ENCODE measurements around the gene RPS5.

Gene RPS5

GRCh38 chr19:58349590-58349989, 37.5 kb upstream of the RPS5 start:
- TF ChIP-seq, protein P1, sequence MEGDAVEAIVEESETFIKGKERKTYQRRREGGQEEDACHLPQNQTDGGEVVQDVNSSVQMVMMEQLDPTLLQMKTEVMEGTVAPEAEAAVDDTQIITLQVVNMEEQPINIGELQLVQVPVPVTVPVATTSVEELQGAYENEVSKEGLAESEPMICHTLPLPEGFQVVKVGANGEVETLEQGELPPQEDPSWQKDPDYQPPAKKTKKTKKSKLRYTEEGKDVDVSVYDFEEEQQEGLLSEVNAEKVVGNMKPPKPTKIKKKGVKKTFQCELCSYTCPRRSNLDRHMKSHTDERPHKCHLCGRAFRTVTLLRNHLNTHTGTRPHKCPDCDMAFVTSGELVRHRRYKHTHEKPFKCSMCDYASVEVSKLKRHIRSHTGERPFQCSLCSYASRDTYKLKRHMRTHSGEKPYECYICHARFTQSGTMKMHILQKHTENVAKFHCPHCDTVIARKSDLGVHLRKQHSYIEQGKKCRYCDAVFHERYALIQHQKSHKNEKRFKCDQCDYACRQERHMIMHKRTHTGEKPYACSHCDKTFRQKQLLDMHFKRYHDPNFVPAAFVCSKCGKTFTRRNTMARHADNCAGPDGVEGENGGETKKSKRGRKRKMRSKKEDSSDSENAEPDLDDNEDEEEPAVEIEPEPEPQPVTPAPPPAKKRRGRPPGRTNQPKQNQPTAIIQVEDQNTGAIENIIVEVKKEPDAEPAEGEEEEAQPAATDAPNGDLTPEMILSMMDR (IDR thresholded peaks at IDR 0.05; ENCODE audit: low read depth, low read length) = no peak
- H3K4me3 ChIP-seq (replicated peaks in 1 of 2; ENCODE audit: low read depth in 2 of 2, low read length in 2 of 2) = no peak overlapping the region
- no peak for DNase-seq (ENCODE audit: low read depth in 2 of 2)

GRCh38 chr19:58350001-58350861, 36.8 kb upstream of the RPS5 start:
- DNase-seq (ENCODE audit: low read depth in 2 of 2) = peak in 1 of 2 donors; percentile 15
- TF ChIP-seq, protein P1 (IDR thresholded peaks at IDR 0.05; ENCODE audit: low read depth, low read length) = no peak
- no peak overlapping the region for H3K4me3 ChIP-seq (replicated peaks in 1 of 2; ENCODE audit: low read depth in 2 of 2, low read length in 2 of 2)

GRCh38 chr19:58350871-58351557, 36.1 kb upstream of the RPS5 start:
- H3K4me3 ChIP-seq (replicated peaks in 1 of 2; ENCODE audit: low read depth in 2 of 2, low read length in 2 of 2) = no peak overlapping the region
- TF ChIP-seq, protein P1 (IDR thresholded peaks at IDR 0.05; ENCODE audit: low read depth, low read length) = no peak
- no peak for DNase-seq (ENCODE audit: low read depth in 2 of 2)

DNA sequence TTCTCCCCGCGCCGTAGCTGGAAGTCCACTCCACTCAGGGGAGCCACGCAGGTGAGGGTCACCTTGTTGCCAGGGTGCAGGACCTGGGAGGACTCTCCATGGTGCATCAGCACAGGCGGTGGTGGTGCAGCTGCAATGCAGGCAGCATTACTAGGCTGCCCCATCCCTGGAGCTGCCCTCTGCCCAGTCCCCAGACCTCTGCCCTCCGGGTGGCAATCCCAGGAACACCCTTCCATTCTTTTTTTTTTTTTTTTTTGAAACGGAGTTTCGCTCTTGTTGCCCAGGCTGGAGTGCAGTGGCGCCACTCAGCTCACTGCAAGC, 35.6 kb upstream of the RPS5 start:
- H3K4me3 ChIP-seq (replicated peaks in 1 of 2; ENCODE audit: low read depth in 2 of 2, low read length in 2 of 2) = no peak overlapping the region
- DNase-seq (ENCODE audit: low read depth in 2 of 2) = no peak
- TF ChIP-seq, protein P1 (IDR thresholded peaks at IDR 0.05; ENCODE audit: low read depth, low read length) = no peak

DNA sequence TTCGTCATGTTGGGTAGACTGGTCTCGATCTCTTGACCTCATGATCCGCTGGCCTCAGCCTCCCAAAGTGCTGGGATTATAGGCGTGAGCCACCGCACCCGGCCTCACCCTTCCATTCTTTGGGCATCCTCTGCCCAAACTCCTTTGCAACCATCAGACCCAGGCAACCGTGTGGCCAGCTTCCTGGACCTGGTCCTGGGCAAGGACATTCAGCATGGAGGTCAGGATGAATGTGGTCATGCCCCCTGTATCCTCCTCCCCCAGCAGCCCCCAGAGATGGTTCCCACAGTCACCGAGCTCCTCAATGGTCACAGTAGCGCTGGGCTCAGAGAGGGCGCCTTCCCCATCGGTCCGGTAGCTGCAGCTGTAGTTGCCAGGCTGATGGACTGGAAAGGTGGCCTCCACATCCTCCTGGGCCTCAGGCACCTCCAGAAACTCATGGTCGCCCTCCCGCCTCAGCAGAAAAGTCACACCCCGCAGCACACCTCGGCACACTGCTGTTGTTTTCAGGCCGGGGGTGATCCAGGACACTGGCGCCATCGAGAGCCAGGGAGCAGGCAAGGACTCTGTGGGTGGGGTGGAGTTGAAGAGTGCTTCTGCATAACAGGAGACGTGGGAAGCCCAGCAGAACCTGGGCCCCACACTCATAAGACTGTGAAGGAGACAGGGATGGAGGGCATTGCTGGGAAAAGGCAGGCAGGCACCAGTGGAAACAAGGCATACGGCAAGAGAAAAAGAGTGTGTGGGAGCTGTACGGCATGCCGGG, 34.9 kb upstream of the RPS5 start:
- TF ChIP-seq, protein P1 (IDR thresholded peaks at IDR 0.05; ENCODE audit: low read depth, low read length) = no peak
- no peak overlapping the region for H3K4me3 ChIP-seq (replicated peaks in 1 of 2; ENCODE audit: low read depth in 2 of 2, low read length in 2 of 2)
- no peak for DNase-seq (ENCODE audit: low read depth in 2 of 2)

DNA sequence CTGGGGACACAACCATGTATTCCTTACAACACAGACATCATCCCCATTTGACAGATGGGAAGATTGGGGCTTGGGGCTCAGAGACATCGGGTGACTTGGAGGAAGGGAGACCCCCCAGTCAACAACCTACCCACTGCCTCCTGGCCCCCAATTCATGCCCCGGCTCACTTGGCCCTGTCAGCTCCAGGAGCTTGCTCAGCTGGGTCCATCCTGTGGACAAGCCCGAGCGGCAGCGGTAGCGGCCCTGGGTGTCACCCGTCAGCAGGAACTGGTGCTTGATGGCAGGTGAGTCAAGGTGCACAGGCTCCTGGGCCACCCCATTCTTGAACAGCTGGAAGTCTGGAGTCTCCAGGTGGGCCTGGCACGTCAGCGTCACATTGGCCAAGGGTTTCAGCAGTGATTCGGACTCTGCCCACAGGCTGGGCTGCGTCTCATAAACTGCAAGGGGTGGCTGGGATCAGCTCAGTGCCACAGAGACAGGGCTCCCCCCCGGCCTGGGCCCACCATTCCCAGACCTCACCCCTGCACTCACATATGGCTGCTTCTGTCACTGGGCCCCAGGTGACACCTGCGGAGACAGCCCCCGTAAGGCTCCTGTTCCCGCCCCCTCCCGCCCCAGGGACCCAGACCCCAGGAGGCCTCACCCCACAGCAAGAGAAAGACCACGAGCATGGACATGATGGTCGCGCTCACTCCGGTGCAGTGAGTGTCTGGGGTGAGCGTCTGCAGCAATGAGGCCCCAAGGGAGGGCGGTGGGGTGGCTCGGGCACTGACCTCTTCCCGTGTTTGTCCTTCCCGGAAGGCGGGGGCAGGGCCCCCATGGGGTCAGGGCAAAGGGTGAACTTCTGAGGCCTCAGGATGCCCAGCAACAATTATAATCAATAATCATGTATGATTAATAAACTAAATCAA, 34.1 kb upstream of the RPS5 start, which contains the start of gene A1BG:
Gene A1BG (minus strand): TSS at position 733 of the 912 bp plus-strand sequence. CDS start 55 bp downstream, at position 678.
- no peak within 1 kb of the TSS for H3K4me3 ChIP-seq (replicated peaks in 1 of 2; ENCODE audit: low read depth in 2 of 2, low read length in 2 of 2)
- TF ChIP-seq, protein P1 (IDR thresholded peaks at IDR 0.05; ENCODE audit: low read depth, low read length) = no peak
- no peak for DNase-seq (ENCODE audit: low read depth in 2 of 2)

Measured in cardiac fibroblast (primary cell).